ELF-1 (cell line): ENCODE results near the gene EFS.

Experiments
- DNase-seq: peaks from one replicate; pipeline ENCODE4 v3.0.0-alpha.2; 2016; ENCODE audit warnings: low read depth, low spot score

Gene EFS

GRCh38 chr14:23358553-23359166, 6.3 kb downstream of the EFS start:
- no peak for DNase-seq

- no peak for DNase-seq
Measured at GRCh38 chr14:23358042-23358441, 6.9 kb downstream of the EFS start.

- DNase-seq: no peak
Measured at GRCh38 chr14:23357261-23357660, 7.7 kb downstream of the EFS start.

- no peak for DNase-seq
Measured at GRCh38 chr14:23356662-23357061, 8.3 kb downstream of the EFS start.

GRCh38 chr14:23355871-23356435, 9.0 kb downstream of the EFS start:
- DNase-seq: no peak

- DNase-seq: no peak
Measured at GRCh38 chr14:23354990-23355389, 10.0 kb downstream of the EFS start.

GRCh38 chr14:23353433-23353780, 11.6 kb downstream of the EFS start:
- no peak for DNase-seq

GRCh38 chr14:23352506-23353432, 12.2 kb downstream of the EFS start, which contains the start of gene SLC22A17:
Gene SLC22A17 (minus strand): TSS chr14:23352887.
- DNase-seq: peak; percentile 90

GRCh38 chr14:23351681-23352505, 13.1 kb downstream of the EFS start:
- peak; percentile 42 for DNase-seq

GRCh38 chr14:23349156-23349845, 15.7 kb downstream of the EFS start:
- DNase-seq: no peak

GRCh38 chr14:23348297-23348655, 16.7 kb downstream of the EFS start:
- no peak for DNase-seq

- no peak for DNase-seq
Measured at GRCh38 chr14:23347406-23348296, 17.3 kb downstream of the EFS start.

- peak; percentile 31 for DNase-seq
Measured at GRCh38 chr14:23346693-23347405, 18.1 kb downstream of the EFS start.

- DNase-seq: peak; percentile 47
Measured at GRCh38 chr14:23345987-23346692, 18.8 kb downstream of the EFS start.

GRCh38 chr14:23344481-23344880, 20.5 kb downstream of the EFS start:
- DNase-seq: no peak

GRCh38 chr14:23339506-23340268, 25.3 kb downstream of the EFS start:
- no peak for DNase-seq

GRCh38 chr14:23335623-23336022, 29.3 kb downstream of the EFS start:
- DNase-seq: no peak
